Measurements from ENCODE around the gene MINDY4.

DNA sequence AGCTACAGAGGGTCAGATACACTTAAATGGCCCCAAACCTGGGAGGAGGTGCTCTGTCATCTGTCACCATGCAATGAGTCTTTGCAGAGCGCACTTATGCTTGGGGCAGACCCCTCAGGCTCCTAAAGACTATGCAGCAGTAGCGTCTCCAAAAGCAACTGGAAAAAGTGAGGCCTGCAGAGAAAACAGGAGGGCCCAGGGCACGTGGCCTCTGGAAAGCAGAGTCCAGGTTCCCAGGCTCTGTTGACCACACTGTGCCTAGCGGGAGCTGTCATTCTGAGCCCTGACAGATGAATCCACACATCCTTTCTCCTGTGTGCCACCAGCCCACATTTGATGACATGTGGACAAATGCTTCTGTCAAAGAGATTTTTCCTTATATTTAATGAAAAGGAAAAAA lies 66.4 kb downstream of the MINDY4 start:
- TF ChIP-seq, protein P1, sequence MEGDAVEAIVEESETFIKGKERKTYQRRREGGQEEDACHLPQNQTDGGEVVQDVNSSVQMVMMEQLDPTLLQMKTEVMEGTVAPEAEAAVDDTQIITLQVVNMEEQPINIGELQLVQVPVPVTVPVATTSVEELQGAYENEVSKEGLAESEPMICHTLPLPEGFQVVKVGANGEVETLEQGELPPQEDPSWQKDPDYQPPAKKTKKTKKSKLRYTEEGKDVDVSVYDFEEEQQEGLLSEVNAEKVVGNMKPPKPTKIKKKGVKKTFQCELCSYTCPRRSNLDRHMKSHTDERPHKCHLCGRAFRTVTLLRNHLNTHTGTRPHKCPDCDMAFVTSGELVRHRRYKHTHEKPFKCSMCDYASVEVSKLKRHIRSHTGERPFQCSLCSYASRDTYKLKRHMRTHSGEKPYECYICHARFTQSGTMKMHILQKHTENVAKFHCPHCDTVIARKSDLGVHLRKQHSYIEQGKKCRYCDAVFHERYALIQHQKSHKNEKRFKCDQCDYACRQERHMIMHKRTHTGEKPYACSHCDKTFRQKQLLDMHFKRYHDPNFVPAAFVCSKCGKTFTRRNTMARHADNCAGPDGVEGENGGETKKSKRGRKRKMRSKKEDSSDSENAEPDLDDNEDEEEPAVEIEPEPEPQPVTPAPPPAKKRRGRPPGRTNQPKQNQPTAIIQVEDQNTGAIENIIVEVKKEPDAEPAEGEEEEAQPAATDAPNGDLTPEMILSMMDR (IDR thresholded peaks at IDR 0.05; ENCODE audit: low read depth, low read length, missing input control): no peak
- TF ChIP-seq TAF1 (conservative IDR thresholded peaks at IDR 0.05) (no peak), YY1 (IDR thresholded peaks at IDR 0.05) (no peak), FOXA2 (IDR thresholded peaks at IDR 0.05) (no peak), GABPA (IDR thresholded peaks at IDR 0.05 in 1 of 2, conservative IDR thresholded peaks at IDR 0.05 in 1 of 2) (no peak), EGR1 (IDR thresholded peaks at IDR 0.05; ENCODE audit: low read depth in 2 of 2) (no peak), RAD21 (IDR thresholded peaks at IDR 0.05) (no peak)
- TF ChIP-seq, protein P2, sequence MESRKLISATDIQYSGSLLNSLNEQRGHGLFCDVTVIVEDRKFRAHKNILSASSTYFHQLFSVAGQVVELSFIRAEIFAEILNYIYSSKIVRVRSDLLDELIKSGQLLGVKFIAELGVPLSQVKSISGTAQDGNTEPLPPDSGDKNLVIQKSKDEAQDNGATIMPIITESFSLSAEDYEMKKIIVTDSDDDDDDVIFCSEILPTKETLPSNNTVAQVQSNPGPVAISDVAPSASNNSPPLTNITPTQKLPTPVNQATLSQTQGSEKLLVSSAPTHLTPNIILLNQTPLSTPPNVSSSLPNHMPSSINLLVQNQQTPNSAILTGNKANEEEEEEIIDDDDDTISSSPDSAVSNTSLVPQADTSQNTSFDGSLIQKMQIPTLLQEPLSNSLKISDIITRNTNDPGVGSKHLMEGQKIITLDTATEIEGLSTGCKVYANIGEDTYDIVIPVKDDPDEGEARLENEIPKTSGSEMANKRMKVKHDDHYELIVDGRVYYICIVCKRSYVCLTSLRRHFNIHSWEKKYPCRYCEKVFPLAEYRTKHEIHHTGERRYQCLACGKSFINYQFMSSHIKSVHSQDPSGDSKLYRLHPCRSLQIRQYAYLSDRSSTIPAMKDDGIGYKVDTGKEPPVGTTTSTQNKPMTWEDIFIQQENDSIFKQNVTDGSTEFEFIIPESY (IDR thresholded peaks at IDR 0.05): no peak
- TF ChIP-seq, protein P3, sequence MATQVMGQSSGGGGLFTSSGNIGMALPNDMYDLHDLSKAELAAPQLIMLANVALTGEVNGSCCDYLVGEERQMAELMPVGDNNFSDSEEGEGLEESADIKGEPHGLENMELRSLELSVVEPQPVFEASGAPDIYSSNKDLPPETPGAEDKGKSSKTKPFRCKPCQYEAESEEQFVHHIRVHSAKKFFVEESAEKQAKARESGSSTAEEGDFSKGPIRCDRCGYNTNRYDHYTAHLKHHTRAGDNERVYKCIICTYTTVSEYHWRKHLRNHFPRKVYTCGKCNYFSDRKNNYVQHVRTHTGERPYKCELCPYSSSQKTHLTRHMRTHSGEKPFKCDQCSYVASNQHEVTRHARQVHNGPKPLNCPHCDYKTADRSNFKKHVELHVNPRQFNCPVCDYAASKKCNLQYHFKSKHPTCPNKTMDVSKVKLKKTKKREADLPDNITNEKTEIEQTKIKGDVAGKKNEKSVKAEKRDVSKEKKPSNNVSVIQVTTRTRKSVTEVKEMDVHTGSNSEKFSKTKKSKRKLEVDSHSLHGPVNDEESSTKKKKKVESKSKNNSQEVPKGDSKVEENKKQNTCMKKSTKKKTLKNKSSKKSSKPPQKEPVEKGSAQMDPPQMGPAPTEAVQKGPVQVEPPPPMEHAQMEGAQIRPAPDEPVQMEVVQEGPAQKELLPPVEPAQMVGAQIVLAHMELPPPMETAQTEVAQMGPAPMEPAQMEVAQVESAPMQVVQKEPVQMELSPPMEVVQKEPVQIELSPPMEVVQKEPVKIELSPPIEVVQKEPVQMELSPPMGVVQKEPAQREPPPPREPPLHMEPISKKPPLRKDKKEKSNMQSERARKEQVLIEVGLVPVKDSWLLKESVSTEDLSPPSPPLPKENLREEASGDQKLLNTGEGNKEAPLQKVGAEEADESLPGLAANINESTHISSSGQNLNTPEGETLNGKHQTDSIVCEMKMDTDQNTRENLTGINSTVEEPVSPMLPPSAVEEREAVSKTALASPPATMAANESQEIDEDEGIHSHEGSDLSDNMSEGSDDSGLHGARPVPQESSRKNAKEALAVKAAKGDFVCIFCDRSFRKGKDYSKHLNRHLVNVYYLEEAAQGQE (IDR thresholded peaks at IDR 0.05): no peak
